ENCODE measurements around the gene CCR5AS.

CCR5AS gene

DNA sequence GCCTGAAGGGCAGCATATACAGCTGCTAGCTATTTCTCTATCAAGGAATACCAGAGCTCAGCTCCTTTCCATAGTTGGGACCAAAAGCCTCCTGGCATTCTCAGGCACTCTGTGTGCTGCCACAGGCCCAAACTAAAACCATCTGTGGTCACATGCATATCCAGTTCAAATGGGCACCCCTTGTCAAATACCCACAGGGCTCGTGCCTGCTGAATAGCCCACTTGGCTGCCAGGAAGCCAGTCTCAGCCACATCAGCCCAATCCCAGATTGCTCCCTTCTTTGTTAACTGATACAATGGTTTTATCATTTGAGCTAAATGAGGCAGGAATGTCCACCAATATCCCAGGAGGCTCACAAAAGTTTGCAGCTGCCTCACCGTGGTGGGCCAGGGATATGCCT, 14.1 kb upstream of the CCR5AS start:
- H3K27ac Mint-ChIP-seq, result no peak overlapping the region

DNA sequence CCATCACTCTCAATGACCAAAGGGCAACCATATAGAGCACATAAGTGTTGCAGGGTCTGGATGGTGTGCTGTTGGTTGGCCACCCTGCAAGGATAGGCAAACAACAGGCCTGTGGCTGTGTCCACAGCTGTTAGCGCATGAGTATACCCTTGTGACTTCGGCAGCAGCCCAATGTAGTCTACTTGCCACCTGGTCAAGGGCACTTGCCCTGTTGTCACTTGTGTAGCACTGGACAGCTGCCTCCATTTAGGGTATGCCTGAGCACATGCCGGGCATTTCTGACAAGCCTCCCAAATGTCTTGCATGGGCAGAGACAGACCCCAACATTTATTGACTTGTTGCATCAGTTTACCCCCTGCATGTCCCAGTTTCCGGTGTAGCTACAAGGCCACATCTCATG, 12.9 kb upstream of the CCR5AS start:
- H3K9me3 ChIP-seq (ENCODE audit: low read depth), result no peaks in the 10 kb centered on the region
- no peaks in the 10 kb centered on the region for H3F3A ChIP-seq (ENCODE audit: low read depth)
- H3K9me3 Mint-ChIP-seq, result no peaks in the 10 kb centered on the region
- H3K9ac ChIP-seq, result no peak overlapping the region
- H3K27ac ChIP-seq, result no peak overlapping the region
- no peak overlapping the region for H3K4me3 ChIP-seq
- no peak overlapping the region for H3K4me2 ChIP-seq
- no peaks in the 10 kb centered on the region for H3K79me2 ChIP-seq (ENCODE audit: low read depth)
- no peak overlapping the region for H3K4me3 Mint-ChIP-seq
- H4K20me1 ChIP-seq (ENCODE audit: low read depth), result no peaks in the 10 kb centered on the region
- no peak overlapping the region for H3K27ac Mint-ChIP-seq
- H3K36me3 ChIP-seq, result no peaks in the 10 kb centered on the region
- TF ChIP-seq, protein P1, sequence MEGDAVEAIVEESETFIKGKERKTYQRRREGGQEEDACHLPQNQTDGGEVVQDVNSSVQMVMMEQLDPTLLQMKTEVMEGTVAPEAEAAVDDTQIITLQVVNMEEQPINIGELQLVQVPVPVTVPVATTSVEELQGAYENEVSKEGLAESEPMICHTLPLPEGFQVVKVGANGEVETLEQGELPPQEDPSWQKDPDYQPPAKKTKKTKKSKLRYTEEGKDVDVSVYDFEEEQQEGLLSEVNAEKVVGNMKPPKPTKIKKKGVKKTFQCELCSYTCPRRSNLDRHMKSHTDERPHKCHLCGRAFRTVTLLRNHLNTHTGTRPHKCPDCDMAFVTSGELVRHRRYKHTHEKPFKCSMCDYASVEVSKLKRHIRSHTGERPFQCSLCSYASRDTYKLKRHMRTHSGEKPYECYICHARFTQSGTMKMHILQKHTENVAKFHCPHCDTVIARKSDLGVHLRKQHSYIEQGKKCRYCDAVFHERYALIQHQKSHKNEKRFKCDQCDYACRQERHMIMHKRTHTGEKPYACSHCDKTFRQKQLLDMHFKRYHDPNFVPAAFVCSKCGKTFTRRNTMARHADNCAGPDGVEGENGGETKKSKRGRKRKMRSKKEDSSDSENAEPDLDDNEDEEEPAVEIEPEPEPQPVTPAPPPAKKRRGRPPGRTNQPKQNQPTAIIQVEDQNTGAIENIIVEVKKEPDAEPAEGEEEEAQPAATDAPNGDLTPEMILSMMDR (IDR thresholded peaks at IDR 0.05), result no peak
- TF ChIP-seq EZH2 (IDR thresholded peaks at IDR 0.05) (no peak), EZH2phosphoT487 (IDR thresholded peaks at IDR 0.05) (no peak)
- H3K27me3 ChIP-seq, result no peaks in the 10 kb centered on the region
- no peaks in the 10 kb centered on the region for H3K4me1 ChIP-seq
- H3K4me1 Mint-ChIP-seq, result peaks cover 6% of the 10 kb centered on the region
- no peak for DNase-seq (ENCODE audit: low spot score)
- no peaks in the 10 kb centered on the region for H3K36me3 Mint-ChIP-seq
- peaks cover 5% of the 10 kb centered on the region for H3K27me3 Mint-ChIP-seq (ENCODE audit: insufficient read depth, low read depth)
- no peak overlapping the region for H2AFZ ChIP-seq (replicated peaks)

More for the DNA sequence above, 14.1 kb upstream of the CCR5AS start:
- H3K27me3 ChIP-seq, result no peaks in the 10 kb centered on the region
- no peak overlapping the region for H3K4me2 ChIP-seq
- Mint-ChIP-seq H3K27me3 (ENCODE audit: insufficient read depth, low read depth) (peaks cover 5% of the 10 kb centered on the region), H3K36me3 (no peaks in the 10 kb centered on the region), H3K9me3 (no peaks in the 10 kb centered on the region), H3K4me1 (peaks cover 4% of the 10 kb centered on the region), H3K4me3 (no peak overlapping the region)
- DNase-seq (ENCODE audit: low spot score), result no peak
- no peaks in the 10 kb centered on the region for H3F3A ChIP-seq (ENCODE audit: low read depth)
- TF ChIP-seq EZH2 (IDR thresholded peaks at IDR 0.05), result no peak
- no peak for TF ChIP-seq EZH2phosphoT487 (IDR thresholded peaks at IDR 0.05)
- TF ChIP-seq, protein P1 (IDR thresholded peaks at IDR 0.05), result no peak
- no peak overlapping the region for H3K4me3 ChIP-seq
- no peak overlapping the region for H3K9ac ChIP-seq
- H3K4me1 ChIP-seq, result no peaks in the 10 kb centered on the region
- H3K9me3 ChIP-seq (ENCODE audit: low read depth), result no peaks in the 10 kb centered on the region
- no peaks in the 10 kb centered on the region for H3K79me2 ChIP-seq (ENCODE audit: low read depth)
- no peaks in the 10 kb centered on the region for H4K20me1 ChIP-seq (ENCODE audit: low read depth)
- no peak overlapping the region for H3K27ac ChIP-seq
- no peaks in the 10 kb centered on the region for H3K36me3 ChIP-seq
- H2AFZ ChIP-seq (replicated peaks), result no peak overlapping the region

DNA sequence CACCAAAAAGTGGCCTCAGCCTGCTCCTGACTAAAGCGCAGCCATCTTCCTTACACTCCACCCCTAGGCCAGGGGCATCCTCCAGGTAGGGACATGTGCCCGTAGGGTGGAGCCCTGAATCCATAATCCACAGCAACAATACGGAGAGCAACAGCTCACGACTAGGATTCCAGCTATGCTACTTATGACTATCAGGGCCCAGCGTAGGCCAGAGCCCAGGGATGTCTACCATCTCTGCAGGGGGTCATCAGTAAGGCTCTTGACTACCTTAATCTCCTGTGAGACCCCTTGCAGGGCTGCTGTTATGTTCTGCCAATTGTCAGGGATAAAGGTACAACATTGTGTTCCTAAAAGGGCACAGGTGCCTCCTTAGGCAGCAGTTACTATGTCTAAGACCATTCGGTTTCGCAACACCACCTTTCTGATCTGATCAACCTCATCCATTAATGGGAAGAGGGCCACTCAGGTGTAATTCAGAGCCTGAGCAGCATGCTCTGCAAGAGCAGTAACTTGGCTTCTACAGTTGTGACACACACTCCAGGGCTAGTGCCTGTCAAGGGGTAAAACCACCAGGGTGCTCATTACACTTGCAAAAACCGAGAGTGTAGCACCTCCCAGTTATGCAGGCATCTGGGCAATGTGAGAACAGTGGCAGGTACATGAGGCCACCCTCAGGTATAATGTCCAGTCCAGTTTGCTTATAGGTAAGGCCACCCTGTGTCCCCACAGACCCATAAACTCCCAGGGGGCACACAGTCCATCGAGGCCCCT, 11.2 kb upstream of the CCR5AS start:
- no peak overlapping the region for H3K9ac ChIP-seq
- no peaks in the 10 kb centered on the region for H3K36me3 ChIP-seq
- TF ChIP-seq, protein P1 (IDR thresholded peaks at IDR 0.05), result no peak
- no peak for TF ChIP-seq EZH2phosphoT487 (IDR thresholded peaks at IDR 0.05)
- TF ChIP-seq EZH2 (IDR thresholded peaks at IDR 0.05), result no peak
- H3K9me3 Mint-ChIP-seq, result no peaks in the 10 kb centered on the region
- no peak overlapping the region for H3K27ac Mint-ChIP-seq
- no peaks in the 10 kb centered on the region for H3K79me2 ChIP-seq (ENCODE audit: low read depth)
- H3K4me1 Mint-ChIP-seq, result peaks cover 6% of the 10 kb centered on the region
- H2AFZ ChIP-seq (replicated peaks), result no peak overlapping the region
- H3K27ac ChIP-seq, result no peak overlapping the region
- H3K27me3 ChIP-seq, result no peaks in the 10 kb centered on the region
- no peaks in the 10 kb centered on the region for H4K20me1 ChIP-seq (ENCODE audit: low read depth)
- no peak overlapping the region for H3K4me3 ChIP-seq
- DNase-seq (ENCODE audit: low spot score), result no peak
- H3K9me3 ChIP-seq (ENCODE audit: low read depth), result no peaks in the 10 kb centered on the region
- H3K36me3 Mint-ChIP-seq, result no peaks in the 10 kb centered on the region
- no peak overlapping the region for H3K4me3 Mint-ChIP-seq
- no peaks in the 10 kb centered on the region for H3K4me1 ChIP-seq
- H3K27me3 Mint-ChIP-seq (ENCODE audit: insufficient read depth, low read depth), result peaks cover 5% of the 10 kb centered on the region
- H3K4me2 ChIP-seq, result no peak overlapping the region
- H3F3A ChIP-seq (ENCODE audit: low read depth), result no peaks in the 10 kb centered on the region

Data from neural progenitor cell (in vitro differentiated cells).